Right renal cortex interstitium (tissue), 3 donors: ENCODE measurements around the gene HSPA1L. TPM values are rescaled to one million over a fixed set of nuclear protein-coding genes. Genes with fewer than 3 reads are reported as not detected.
A peak's percentile ranks its signal among the peaks of the same experiment; 100 is the strongest.

Source experiments
- DNase-seq, 3 donors: peaks; one replicate each; pipeline ENCODE4 v3.0.0-alpha.2; 2013; ENCODE audit warnings: low read depth in 3 of 3, low spot score in 2 of 3
- polyA plus RNA-seq, 3 donors: library from polyadenylated mRNA; unstranded; fragments of 120-200 nt; gene quantifications; one replicate each; pipeline ENCODE4 v1.2.1, GENCODE V29; 2013; ENCODE audit not compliant: insufficient read length in 3 of 3

The HSPA1L gene
- polyA plus RNA-seq, 3 donors = 4.1 to 4.3 (median 4.3) TPM

DNA sequence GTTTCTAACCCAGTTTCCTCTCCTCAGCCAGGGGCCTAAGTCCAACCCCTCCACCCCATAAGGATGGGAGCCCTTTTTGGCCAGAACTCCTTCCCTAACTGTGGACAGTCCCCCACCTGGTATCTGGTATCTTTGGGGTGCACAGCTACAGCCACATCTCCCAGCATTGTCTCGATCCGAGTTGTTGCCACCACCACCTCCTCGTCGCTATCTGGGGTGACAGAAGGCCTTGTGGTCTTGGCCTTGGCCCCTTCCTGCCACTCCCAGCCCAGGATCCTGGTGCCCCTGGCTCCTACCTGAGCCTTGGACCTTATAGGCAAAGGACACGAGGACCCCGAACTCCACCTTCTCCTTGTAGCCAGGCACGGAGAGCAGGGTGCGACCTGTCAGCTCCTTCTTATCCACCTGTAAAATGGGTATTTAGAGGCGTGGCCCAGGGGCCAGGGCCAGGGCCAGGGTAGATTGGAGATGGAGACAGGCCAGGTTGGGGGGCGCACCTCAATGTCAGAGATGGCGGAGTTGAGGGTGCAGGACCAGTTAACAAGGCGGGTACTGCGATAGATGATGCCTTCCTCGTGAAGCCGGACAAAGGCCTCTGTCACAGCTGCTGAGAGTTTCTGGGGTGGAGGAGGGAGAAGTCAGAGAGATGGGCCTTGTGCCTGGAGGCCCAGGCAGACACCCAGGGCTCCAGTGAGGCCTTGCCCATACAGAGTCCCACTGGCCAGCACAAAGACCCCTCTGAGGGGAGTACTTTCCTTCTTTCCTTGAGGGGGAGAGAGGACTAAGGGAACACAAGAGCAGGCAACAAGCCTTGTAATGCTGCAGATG is 30.8 kb downstream of the HSPA1L start:
- DNase-seq = no peak

DNA sequence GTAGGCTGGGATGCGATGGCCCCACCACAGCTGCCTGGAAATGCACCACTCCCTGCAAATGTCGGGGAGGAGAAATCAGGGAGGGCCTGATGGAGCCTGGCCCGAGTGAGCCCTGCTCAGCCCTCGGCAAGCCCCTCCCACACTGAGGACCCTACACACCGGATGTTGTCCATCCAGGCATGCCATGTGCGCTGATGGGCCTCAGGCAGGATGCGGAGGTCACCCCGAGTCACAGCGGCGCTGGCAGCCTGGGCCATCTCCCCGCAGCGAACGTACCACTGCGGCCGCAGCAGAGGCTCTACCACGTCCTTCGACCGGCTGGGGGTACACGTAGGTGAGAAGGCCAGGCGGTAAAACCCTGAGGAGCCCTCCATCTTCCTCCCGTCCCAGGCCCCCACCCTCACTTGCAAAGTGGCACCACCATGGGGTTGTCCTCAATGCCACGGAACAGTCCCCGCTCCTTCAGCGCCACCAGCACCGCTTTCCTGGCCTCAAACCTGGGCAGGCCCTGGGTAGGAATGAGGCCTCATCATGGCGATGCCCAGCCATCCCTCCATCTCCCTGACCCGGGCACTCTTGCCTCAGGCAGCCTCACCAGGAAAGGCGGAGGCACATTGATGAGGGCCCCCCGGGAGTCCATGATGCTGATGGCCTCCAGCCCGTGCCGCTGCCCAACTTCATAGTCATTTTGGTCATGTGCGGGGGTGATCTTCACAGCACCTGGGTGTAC is 32.8 kb downstream of the HSPA1L start:
- DNase-seq = no peak

DNA sequence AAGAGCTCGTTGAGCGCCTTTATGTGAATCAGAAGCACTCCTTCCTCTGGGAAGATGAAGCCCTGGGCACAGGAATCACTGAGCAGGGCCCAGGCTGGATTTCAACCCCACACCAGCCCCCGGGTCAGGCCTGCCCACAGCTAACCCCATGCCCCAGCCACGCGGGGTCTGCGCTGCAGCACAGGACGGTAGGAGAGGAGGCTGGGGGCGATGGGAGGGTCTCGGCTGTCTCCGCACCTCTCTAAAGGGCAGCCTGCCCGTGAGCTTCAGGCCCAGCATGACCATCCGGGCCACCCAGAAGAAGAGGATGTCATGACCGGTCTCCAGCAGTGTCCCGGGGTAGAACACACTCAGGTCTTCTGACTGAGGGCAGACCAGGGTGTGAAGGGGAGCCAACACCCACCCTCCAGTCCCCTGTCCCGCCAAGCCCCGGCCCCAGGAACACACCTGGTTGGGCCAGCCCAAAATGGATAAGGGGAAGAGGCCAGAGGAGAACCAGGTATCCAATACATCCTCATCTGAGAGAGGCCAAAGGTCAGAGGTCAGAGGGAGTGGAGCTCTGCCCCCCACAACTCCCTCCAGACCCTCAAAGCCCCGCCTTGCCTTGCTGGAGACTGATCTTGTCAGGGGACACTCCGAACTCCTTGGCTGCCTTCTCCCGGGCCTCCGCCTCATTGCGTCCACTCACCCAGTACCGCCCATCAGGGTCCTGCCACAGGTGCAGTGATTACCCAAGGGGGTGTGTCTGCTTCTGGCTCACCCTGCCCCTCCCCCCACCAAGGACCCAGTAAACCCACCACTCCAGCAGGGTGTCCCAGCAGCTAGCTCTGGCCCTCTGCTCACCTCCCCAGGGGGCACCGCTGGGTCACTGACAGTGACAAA is 33.6 kb downstream of the HSPA1L start:
- no peak for DNase-seq

DNA sequence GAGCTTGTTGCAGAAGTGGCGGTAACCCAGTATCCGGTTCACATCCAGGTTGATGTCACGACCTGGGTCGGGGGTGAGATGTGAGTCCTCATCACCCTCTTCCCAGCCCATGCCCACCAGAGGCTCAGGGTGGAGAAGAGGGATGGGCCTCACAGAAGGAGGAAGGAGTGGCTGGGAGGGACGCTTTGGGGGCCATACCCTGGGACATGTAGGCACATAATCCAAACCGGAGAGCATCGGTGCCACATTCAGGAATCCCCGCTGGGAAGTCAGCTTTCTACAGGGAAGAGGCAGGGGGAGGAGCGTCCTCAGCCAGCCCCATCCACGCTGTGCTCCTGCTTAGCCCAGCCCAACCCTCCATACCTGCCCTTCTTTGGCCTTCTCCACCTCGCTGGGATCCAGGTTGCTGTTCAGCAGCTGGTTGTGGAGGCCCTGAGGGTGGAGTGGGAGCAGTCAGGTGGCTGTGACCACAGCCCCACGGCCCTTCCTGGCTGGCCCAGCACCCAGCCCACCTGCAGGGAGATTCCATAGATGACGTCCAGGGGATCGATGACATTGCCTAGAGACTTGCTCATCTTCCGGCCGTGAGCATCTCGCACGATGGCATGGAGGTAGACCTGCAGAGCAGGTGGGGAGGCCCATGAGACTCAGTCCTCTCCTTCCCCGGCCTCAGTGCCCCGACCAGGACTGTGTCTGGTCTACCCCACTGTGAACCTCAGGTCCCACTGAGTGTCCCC is 34.4 kb downstream of the HSPA1L start:
- DNase-seq = no peak

DNA sequence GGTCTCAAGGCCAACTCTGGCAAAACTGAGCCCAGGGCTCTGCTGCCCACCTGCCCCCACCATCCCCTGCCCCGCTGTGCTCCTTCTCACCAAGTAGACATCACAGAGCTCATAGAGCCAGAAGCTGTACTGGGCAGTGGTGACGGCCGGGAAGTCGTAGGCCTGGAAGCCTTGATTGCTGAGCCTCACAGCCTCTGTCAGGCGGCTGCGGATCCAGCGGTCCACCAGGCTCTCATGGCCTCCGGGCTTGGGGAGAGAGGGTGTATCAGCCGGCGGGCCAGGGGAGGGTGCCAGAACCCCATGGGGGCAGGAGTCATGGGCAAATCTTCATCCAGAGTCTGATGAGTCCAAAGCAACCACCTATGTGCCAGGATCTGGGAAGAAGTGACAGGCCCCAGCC is 35.2 kb downstream of the HSPA1L start:
- DNase-seq = no peak

DNA sequence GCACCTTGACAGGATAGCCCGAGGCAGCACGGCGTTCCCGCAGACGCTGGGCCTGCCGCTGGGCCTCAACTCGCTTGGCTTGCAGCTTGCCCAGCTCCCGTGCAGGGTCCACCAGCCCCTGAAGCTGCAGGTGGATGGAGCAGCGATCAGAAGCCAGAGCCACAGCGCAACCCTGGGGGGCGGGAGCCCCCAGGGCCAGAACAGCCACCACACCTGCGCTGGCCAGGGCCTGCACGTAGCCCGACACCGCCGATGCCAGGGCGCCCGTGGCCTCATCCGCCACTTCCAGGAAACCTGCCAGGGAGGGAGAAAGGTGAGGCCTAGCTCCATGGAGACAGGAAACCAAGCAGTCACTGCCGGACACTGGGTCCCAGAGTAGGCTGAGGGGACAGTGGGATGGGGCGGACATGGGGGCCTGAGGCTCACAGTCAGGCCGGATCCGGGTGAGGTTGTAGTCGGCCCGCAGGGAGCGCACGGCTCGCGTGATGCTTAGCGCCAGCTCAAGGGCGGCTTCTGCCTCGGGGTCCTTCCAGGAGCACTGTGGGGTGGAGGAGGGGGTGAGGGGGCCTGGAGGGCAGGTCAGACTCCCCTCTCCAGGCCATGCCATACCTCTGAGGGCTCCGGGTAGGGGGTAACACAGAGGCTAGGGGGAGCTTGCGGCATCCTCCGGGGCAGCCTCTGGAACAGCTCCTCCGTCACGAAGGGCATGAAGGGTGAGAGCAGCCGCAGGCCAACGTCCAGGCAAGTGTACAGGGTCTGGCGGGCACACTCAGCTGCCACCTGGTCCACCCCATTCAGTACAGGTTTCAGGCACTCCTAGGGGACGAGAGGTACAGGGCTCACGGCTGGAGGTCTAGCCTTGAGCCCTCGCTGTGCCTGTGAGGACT is 35.8 kb downstream of the HSPA1L start:
- DNase-seq = no peak

DNA sequence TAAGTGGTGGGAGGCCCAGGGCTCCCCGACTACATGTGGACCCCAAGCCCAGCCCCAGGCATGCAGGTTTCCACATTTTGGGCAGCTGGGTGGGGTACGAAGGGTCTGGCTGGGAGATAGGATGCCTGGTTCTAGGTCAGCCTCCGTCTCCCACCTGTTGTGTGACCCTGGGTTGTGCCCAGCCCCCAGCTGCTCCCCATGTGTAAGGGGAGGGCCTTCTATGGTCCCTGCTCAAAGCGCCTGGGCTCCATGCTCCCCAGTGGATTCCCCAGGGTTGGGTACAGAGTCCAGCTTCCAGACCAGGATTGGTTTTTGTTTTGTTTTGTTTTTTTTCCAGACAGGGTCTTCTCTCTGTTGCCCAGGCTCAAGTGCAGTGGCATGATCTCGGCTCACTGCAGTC is 36.9 kb downstream of the HSPA1L start:
- DNase-seq = no peak

DNA sequence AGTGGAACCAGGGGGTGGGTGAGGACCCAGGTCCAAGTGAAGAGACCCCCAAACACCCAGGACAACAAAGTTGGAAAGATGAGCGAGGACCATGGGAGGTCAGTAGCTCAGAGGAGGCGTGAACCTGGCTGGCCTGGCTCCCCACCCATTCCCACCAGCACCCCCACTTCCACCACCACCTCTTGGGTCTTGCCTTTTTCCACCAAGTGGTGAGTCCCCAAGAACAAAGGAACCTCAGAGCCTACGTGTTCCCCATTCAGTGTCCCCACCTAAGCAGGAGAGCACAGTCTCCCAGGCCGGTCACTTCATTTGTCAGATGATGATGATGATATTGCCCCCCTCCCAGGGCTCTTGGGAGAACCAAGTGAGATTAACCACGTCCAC is 37.4 kb downstream of the HSPA1L start:
- no peak for DNase-seq

DNA sequence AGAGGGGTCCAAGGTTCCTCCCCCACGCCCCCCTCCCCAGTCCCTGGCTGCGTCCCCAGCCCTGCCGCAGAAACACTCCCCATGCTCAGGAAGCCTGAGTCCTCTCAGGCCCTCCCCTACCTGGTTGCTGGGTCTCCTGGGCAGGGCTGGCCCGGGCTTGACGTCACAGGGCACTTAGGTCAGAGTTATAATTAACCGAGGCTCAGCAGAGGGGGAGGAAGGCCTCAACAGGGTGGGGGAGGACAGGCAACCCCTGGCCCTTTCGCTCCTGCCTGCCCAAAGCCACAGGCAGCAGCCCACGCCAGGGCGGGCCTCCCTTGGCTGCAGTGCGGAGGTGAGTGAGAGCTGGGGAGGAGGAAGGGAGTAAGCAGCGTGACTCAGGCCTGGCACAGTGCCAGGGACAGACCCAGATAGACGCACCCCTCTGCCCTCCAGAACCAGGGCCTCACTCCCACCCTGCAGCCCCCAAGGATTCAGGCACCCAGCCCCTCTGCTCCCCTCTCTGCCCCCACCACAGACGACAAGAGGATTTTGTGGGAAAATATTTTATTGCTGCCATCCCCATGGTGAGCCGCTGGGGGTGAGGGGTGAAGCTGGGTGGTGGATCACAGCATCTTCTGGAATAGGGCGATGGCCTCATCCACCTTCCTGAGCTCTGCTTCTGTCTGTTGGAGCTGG is 38.0 kb downstream of the HSPA1L start, which contains the start of gene VWA7:
VWA7 (minus strand) TSS at position 340 of the 678 bp plus-strand sequence. CDS start 549 bp downstream, outside the sequence.
- peak in 2 of 3 donors; percentile 72 to 80 for DNase-seq

DNA sequence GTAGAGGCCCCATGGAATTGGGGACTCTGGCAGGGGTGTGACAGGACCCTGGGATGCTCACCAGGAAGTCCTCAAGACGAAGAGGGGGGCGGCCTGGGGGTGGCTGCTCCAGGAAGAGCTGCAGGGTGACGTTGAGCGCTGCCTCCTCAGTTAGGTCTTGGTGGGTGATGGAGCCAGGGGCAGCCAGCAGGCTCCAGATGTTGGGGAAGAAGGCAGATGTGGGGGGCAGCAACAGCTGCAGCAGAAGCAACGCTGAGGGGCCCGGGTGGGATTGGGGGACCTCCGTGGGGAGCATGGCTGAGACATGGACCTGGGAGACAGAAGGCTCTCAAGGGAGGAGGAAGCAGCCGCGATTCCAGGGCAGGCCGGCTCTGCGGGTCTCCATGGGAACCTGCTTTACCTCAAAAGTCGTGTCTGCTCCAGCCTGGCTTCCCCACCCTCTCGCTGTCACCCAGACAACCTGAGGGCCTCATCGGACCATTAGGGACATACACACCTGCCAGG is 38.5 kb downstream of the HSPA1L start:
- peak in 1 of 3 donors; percentile 44 for DNase-seq

DNA sequence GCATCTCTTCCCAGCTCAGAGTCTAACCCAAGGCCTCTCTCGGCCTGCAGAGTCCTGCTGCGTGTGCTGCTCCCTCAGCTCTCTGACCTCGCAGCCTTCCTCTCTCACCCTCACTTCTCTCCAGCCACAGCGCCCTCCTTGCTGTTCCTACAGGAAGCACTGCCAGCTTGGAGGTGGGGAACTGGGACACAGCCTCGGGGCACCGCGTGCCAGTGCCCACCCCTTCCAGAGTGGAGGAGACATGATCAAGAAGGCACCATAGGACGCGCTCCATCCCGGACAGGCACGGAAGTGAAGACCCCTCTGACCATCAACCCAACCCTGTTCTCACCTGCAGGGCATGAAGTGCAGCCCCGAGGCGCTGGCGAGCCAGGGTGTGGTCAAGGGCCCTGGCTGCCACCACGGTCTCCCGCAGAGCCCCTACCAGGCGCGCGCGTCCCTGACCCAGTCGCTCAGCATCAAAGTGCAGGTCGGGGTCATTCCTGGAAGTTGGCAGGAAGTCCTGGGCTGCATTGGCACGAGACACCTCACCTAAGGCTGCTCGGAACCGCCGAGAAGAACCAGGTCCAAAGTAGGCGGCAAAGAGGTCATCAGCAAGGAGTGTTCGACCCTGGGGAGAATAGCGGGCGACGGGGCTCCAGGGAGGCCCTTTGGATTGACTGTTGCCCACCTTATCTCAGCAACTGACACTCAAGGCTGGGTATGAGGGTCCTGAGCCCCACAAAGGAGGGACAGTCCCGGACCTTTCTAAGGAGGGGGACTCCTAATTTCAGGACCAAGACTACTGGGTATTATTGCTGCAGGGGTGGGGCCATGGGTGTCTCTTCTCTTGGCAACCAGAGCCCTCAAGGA is 39.2 kb downstream of the HSPA1L start:
- DNase-seq = no peak

DNA sequence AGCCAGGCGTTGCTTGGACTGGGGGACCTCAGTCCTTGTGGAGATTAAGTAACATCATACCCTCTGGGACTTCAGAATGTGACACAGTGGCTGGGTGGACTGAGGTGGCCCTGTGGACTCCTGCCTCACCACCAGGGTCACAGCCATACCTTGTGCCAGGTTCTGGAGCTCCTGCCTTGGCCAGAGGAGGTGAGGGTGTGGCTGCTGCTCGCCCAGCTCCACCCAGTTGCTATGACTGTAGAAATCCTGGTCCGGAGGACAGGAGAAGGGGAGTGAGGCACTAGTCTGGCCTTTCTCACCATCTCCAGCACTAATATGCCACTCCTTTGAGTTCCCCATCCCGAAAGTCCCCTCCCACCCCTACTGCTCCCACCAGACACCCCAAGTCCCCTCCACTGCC is 39.9 kb downstream of the HSPA1L start:
- no peak for DNase-seq

DNA sequence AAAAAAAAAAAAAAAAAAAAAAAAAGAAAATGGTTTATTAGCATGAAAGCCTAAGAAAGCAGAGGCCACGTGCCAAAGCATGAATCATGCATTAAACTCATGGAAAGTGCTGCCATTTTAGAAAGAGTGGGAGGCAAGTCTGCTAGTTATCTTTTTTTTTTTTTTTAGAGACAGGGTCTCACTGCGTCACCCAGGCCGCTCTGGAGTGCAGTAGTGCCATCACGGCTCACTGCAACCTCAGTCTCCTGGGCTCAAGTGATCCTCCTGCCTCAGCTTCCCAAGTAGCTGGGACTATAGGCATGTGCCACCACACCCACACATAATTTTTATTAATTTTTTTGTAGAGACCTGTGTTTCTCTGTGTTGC is 43.1 kb downstream of the HSPA1L start:
- no peak for DNase-seq

DNA sequence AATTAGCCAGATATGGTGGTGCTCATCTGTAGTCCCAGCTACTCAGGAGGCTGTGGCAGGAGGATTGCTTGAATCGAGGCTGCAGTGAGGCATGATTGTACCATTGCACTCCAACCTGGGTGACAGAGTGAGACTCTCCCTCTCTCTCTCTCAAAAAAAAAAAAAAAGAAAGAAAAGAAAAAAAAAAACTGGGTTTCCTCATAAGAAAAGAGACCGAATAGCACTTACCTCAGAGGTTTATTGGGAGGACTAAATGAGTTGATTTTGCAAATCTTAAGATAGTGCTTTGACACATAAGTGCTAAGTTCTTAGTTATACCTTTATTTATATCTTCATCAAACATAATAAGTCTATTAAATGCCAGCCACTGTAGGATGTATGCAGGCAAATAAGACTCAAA is 44.2 kb downstream of the HSPA1L start:
- DNase-seq = no peak

DNA sequence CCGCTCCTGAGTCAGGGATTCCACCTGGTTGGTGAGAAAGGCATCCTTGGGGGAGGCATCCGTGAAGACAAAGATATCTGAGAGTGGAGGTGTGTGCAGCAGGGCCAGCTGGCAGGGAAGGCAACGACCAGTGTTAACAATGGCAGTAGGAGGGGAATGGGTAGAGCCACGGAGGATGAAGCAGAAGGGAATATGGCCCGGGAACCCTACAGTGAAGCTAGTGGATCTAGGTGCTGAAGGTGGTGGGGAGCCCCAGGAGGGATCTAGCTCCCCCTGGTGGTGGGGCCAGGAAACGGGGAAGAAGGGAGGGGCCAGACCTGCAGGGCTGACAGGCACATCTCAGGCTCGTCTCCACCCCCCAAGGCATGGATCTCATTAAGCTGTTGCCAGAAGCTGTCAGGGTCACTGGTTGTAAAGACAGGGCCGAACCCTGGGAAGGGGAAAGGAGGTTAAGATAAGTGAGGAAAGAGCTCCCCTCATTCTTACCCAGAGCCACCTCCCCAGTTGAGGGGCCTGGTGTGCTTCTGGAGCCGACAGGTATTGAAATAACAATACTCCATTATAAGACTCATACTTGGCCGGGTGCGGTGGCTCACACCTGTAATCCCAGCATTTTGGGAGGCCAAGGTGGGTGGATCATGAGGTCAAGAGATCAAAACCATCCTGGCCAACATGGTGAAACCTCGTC is 45.3 kb downstream of the HSPA1L start:
- no peak for DNase-seq

DNA sequence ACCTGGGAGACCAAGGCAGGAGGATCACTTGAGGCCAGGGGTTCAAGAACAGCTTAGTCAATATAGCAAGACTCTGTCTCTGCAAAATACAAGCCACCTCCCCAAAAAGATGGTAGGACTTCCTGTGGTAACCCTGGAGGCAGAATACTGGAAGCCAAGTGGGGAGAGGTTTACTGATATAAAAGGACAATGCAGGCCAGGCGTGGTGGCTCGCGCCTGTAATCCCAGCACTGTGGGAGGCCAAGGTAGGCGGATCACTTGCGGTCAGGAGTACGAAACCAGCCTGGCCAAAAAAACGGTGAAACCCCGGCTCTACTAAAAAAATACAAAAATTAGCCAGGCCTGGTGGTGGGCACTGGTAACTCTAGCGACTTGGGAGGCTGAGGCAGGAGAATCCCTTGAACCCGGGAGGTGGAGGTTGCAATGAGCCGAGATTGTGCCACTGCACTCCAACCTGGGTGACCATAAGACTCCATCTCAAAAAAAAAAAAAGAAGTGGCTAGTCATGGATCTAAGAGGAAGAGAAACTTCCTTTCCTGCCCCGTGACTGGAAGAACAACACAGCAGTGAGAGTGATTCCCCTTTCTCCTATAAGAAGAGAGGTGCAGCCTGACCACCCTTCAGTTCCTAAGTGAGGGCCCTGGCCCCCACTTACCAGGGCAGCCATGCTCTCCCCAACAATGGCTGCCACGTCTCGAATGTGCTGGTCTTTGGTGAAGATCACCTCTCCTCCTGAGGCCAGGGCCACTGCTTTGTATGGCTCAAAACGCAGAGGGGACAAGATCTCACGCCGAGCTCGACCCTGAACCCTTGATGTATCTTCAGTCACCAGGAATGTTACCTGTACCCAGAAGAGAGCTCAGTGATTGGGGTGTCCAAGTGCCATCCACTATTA is 46.5 kb downstream of the HSPA1L start:
- no peak for DNase-seq
